Daoy (cell line): ENCODE measurements around the gene HGS. TPM values are rescaled to one million over a fixed set of nuclear protein-coding genes. Genes with fewer than 3 reads are reported as not detected.

Source experiments
- DNase-seq: peaks from one replicate; pipeline ENCODE4 v3.0.0-alpha.2; 2015; ENCODE audit warnings: low read depth
- total RNA-seq: library from RNA; depleted of rRNA; stranded (reverse); fragments of >200 nt; shearing (Covaris generic); gene quantifications from 2 replicates; pipeline ENCODE4 v1.2.3, GENCODE V29; 2014

HGS gene
- total RNA-seq, 1 experiment from 2014 or later, result 187 TPM

GRCh38 chr17:81703747-81704654 lies 20.2 kb downstream of the HGS start:
- DNase-seq, result no peak

DNA sequence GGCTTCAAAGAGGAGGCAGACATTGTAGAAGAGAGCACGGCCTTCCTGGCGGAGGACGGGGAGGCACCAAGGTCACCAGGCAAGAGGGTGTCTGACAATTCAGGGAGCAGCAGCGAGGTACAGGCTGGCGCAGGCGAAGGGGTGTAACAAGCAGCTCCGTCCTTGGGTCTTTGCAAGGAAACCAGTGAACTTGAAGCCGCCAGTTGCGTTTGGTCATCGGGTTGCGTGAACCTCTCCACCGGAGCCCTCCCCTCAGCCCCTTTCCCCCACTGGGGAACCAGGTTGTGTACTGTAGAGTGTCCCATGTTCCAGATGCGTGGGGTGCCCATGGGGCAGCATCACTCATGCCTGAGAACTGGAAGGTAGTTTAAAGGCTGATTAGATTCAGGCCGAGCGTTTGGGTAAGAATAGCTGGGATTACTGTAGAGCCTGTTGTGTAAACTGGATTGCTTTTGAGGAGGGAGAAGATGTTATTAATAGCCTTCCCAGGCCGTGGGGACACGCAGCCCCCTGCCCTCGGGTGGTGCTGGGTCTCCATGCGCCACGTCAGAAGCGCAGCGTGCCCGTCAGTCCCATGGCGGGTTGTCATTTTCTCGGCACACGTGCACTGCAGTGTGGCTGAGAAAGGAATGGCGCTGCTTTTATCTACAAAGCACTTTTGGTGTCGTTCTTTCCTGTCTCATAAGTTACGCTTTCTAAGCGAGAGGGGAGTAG lies 21.9 kb downstream of the HGS start:
- no peak for DNase-seq

DNA sequence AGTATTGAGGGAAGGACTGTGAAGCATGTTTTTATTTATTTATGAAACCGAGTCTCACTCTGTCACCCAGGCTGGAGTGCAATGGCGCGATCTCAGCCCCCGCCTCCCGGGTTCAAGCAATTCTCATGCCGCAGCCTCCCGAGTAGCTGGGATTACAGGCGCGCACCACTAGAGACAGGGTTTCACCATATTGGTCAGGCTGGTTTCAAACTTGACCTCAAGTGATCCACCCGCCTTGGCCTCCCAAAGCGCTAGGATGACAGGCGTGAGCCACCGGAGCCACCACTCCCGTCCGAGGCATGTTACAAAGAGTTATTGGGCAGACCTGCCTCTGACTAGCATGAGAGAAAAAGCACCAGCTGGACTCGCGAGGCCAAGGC lies 22.4 kb downstream of the HGS start:
- DNase-seq, result no peak

- no peak for DNase-seq
Observed at GRCh38 chr17:81706757-81707624, 23.2 kb downstream of the HGS start.

GRCh38 chr17:81707725-81708646 lies 24.2 kb downstream of the HGS start:
- DNase-seq, result no peak

- no peak for DNase-seq
Observed at GRCh38 chr17:81708739-81709185, 25.0 kb downstream of the HGS start.

DNA sequence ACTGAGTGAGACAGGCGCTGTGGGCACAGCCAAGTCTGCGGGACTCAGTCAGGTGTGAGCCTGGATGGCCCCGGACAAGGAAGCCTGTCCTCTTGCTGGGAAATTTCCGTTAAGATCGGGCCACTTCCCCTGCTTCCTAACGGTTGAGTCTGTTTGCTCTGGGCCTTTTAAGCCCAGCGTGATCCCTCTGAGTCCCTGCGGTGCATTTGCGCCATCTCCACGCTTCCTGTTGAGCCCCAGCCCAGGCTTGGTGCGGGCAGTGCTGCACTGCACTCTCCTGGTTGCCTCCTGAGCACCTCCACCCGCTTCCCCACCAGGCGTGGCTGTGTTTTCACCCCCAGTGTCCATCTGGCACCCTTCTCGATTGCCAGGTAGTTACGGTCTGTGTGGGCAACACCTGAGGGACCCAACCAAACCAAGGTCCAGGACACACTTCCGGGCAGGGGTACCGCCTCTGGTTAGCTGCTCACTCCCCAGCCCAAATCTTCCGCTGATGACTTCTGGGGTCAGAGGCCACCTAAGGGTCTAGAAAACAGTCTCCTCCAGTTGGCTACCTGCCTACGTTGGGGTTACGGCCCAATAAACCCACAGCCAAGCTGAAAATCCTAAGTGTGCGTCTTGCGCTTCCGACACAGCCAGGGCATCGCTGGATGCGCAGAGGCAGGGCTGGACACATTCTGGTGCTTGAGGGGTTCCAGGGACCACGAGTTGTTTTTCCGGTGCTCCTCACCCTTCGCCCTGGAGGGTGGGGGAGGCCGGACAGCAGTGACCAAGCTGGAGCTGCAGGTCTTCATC lies 26.9 kb downstream of the HGS start:
- peak; percentile 41 for DNase-seq

GRCh38 chr17:81711814-81712467 lies 28.1 kb downstream of the HGS start, which contains the start of gene SLC25A10:
Gene SLC25A10, plus strand, starts transcription at chr17:81712284. Its CDS starts 143 bp downstream, at chr17:81712427.
- peak; percentile 91 for DNase-seq

- DNase-seq, result peak; percentile 60
Observed at GRCh38 chr17:81712468-81713003, 28.7 kb downstream of the HGS start.

DNA sequence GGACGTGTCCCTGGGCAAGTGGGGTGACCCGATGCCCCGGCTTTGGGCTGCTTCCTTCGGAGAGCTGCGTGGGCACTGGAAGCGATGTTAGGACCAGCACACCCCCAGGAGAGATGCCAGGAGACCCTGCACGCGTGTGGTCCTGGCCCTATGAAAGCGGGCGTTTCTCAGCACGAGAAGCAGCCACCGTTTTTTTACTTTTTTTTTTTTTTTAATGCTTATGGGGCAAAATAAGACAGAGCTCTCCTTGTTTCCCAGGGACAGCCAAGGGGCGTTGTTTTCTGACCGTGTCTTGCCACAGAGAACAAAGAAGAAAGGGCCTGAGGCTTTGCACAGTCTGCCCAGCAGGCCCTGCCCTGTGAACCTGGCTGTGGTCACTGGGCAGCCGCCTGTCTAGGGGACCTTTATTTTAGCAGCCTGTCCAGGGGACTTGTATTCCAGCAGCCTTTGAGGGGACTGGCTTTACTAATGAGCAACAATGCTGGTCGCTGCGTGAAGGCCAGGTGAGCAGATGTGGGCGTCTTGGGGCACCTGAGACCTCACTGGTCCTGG lies 29.3 kb downstream of the HGS start:
- no peak for DNase-seq

- DNase-seq, result no peak
Observed at GRCh38 chr17:81713556-81714411, 30.0 kb downstream of the HGS start.

DNA sequence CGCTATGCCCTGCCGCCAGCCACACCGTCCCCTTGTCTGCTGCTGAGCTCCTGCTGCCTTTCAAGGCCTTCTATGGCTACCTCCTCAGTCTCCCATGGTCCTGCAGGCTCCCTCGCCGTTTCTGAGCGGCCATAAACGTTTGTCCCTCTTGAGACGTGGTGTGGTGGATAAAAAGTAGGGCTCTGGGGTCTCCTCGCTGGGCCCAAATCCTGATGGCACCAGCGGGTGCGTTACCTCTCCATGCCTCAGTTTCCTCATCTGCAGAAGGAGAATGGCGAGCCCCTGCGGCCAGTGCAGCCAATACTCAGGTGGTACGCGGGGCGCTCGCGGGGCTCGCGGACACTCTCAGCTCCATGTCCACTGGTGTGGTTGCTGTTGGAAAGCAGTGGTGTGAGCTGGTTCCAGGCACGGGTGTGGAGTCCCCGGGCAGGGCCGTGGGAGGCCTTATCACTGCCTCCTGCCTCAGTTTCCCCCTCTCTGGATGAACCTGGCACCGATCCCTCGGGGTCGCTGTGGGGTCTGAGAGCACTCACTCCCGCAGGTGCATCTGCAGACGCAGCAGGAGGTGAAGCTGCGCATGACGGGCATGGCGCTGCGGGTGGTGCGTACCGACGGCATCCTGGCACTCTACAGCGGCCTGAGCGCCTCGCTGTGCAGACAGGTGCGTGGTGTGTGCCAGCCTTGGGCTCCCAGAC lies 30.7 kb downstream of the HGS start:
- DNase-seq, result no peak

DNA sequence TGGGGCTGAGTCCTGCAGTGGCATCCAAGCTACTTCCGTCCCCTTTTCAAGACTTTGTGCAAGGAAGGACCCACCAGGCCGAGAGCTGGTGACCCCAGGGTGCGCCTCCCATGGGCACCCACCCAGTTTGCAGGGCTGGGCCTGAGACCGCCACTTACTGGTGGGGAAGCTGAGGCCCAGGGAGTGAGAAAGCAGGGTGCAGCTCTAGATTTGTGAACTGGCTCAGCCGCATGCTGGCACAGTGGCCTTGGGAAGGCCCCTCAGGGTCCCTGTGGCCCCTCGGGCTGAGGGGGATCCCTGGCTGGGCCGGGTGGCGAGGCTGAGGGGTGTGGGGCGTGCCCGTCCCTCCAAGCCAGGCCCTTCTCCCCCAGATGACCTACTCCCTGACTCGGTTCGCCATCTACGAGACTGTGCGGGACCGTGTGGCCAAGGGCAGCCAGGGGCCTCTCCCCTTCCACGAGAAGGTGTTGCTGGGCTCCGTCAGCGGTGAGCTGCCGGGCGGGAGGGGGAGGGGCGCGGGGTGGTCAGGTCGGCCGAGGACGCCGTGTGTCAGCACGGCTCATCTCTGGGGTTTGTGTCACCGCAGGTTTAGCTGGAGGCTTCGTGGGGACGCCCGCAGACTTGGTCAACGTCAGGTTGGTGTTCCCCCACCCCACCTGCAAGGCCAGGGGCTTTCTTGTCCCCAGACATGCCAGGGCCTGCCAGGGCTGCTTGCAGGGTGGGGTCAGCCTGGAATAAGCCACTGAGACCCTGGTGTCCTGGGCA lies 31.5 kb downstream of the HGS start:
- no peak for DNase-seq

DNA sequence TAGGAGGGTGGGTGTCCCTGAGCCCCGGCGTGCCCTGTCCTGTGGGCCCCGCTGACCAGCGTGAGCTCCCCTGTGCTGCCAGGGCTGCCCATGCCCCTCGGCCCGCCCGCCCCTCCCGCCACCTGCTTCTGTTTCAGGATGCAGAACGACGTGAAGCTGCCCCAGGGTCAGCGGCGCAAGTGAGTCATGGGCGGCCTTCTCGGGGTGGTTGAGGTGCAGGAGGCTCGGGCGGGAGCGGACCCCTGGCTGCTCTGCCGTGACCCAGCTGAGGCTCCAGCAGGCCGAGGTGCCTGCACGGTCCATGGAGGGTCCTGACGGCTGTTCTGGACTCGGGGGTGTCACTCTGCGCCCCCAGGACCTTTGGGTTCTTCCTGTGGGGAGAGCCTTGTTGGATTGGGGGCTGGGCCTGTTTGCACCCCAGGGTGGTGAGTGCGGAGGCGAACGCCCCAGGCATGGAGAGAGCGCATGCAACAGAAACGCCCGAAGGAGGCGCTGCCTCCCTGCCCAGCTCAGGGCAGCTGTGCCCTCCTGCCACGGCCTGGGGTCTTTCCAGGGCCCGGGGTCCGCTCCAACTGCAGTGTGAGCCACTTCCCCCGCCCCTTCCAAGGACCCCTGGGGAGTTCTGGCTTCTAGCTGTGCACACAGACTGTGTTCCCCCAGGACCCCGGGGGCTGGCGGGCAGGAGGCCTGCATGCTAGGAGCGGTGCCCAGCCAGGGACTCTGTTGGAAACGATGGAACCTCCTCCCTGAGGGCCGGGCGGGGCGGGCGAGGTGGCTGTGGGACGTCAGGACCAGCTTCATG lies 32.3 kb downstream of the HGS start:
- no peak for DNase-seq

- no peak for DNase-seq
Observed at GRCh38 chr17:81716674-81716996, 32.8 kb downstream of the HGS start.
